HCT116 (cell line): ENCODE measurements around the gene NFS1. TPM values are rescaled to one million over a fixed set of nuclear protein-coding genes. Genes with fewer than 3 reads are reported as not detected.

Experiments
- ATAC-seq: fragments of 200-7000 bp; cut with Tn5 transposase; 2 replicates; pipeline ENCODE4 v1.9.1; 2020; ENCODE audit warnings: mild to moderate bottlenecking, moderate library complexity
- BruUV-seq: library from RNA; stranded (reverse); fragments of 400-500 nt; replicated peaks from 2 replicates; lab custom pipeline; 2021; lab: Mats Ljungman, UMichigan
- CTCF ChIA-PET: fragments of 300-600 bp; sonication (Branson Sonifier 250); formaldehyde crosslinking; loops from one replicate; lab custom pipeline; 2021; ENCODE audit warnings: antibody characterized with exemption; lab: Charles Lee
- POLR2A ChIA-PET: fragments of 300-600, 350-600 bp; sonication (Branson Sonifier 250); formaldehyde crosslinking; loops from one replicate; lab custom pipeline; 2021; ENCODE audit warnings: antibody characterized with exemption; lab: Charles Lee
- RAD21 ChIA-PET, 2 experiments: fragments of 300-600 bp; sonication (Branson Sonifier 250); formaldehyde crosslinking; loops; one replicate each; lab custom pipeline; 2023; ENCODE audit warnings: low total read pairs in 2 of 2; ENCODE audit not compliant: uncharacterized antibody in 2 of 2, unreplicated experiment in 2 of 2, low non-redundant PET in 1 of 2; lab: Charles Lee
- DNase-seq: peaks from one replicate; pipeline ENCODE4 v3.0.0-alpha.2; 2010; ENCODE audit warnings: low read depth, low spot score
- H2AFZ ChIP-seq: fragments of 200-600 bp; shearing (Covaris generic), sonication (generic); 2 replicates; pipeline ENCODE4 v1.6.1; 2017; ENCODE audit warnings: low read depth, mixed run types, mixed read lengths, antibody characterized with exemption, low read length; ENCODE audit not compliant: poor library complexity, severe bottlenecking
- H3K27ac ChIP-seq: 2 replicates; pipeline ENCODE4 v1.5.1; 2012; ENCODE audit warnings: low read depth, low read length
- H3K27me3 ChIP-seq: fragments of 200-600 bp; sonication (generic); 2 replicates; pipeline ENCODE4 v1.6.1; 2016; ENCODE audit warnings: mixed run types, low read length, mixed read lengths; ENCODE audit not compliant: insufficient read depth
- H3K36me3 ChIP-seq, 2 experiments: fragments of 200-500 bp in 1 of 2; fragments of 200-600 bp in 1 of 2; sonication (Bioruptor generic) in 1 of 2; sonication (generic) in 1 of 2; 2 replicates each; pipeline versions ENCODE4 v1.5.1 to v1.6.1; 2014 to 2016; ENCODE audit warnings: low read length in 2 of 2, inconsistent platforms in 1 of 2, mixed read lengths in 1 of 2, mixed run types in 1 of 2; ENCODE audit not compliant: insufficient read depth in 2 of 2, control insufficient read depth in 1 of 2
- H3K4me1 ChIP-seq, 2 experiments: fragments of 200-600 bp in 1 of 2; sonication (generic) in 1 of 2; 2 replicates each; pipeline versions ENCODE4 v1.5.1 to v1.6.1; 2012 to 2017; ENCODE audit warnings: low read length in 2 of 2, inconsistent platforms in 1 of 2, mild to moderate bottlenecking in 1 of 2, mixed read lengths in 1 of 2, mixed run types in 1 of 2, moderate library complexity in 1 of 2; ENCODE audit not compliant: insufficient read depth in 2 of 2, control insufficient read depth in 1 of 2
- H3K4me2 ChIP-seq: fragments of 200-600 bp; sonication (generic); 2 replicates; pipeline ENCODE4 v1.6.1; 2017; ENCODE audit warnings: mixed run types, low read length, mixed read lengths
- H3K4me3 ChIP-seq, 2 experiments: fragments of 200-600 bp in 1 of 2; sonication (generic) in 1 of 2; replicated peaks in 1 of 2; 2 replicates each; pipeline ENCODE4 v1.5.1; 2011 to 2016; ENCODE audit warnings: low read length in 2 of 2, control low read depth in 1 of 2, low read depth in 1 of 2, mild to moderate bottlenecking in 1 of 2, mixed read lengths in 1 of 2, mixed run types in 1 of 2
- H3K79me2 ChIP-seq: fragments of 200-600 bp; sonication (generic); 2 replicates; pipeline ENCODE4 v1.6.1; 2017; ENCODE audit warnings: mild to moderate bottlenecking, mixed run types, low read length, moderate library complexity, mixed read lengths; ENCODE audit not compliant: insufficient read depth
- H3K9ac ChIP-seq: fragments of 200-600 bp; sonication (generic); 2 replicates; pipeline ENCODE4 v1.6.1; 2016; ENCODE audit warnings: low read length, mixed read lengths
- H3K9me2 ChIP-seq: fragments of 200-600 bp; sonication (generic), shearing (Covaris generic); 2 replicates; pipeline ENCODE4 v1.6.1; 2017; ENCODE audit warnings: mixed run types, mild to moderate bottlenecking, moderate library complexity; ENCODE audit not compliant: insufficient read depth
- H3K9me3 ChIP-seq, 2 experiments: fragments of 200-500 bp in 1 of 2; fragments of 200-600 bp in 1 of 2; sonication (Bioruptor generic) in 1 of 2; sonication (generic) in 1 of 2; 2 replicates each; pipeline ENCODE4 v1.6.1; 2014 to 2017; ENCODE audit warnings: low read length in 2 of 2, mixed read lengths in 2 of 2, inconsistent platforms in 1 of 2, low read depth in 1 of 2, mild to moderate bottlenecking in 1 of 2, mixed run types in 1 of 2, moderate library complexity in 1 of 2; ENCODE audit not compliant: control insufficient read depth in 1 of 2, insufficient read depth in 1 of 2
- H4K20me1 ChIP-seq: fragments of 200-600 bp; sonication (generic), shearing (Covaris generic); 2 replicates; pipeline ENCODE4 v1.6.1; 2017; ENCODE audit warnings: mixed run types, mild to moderate bottlenecking, moderate library complexity; ENCODE audit not compliant: insufficient read depth
- CBX3 ChIP-seq: IDR thresholded peaks from 2 replicates; pipeline ENCODE4 v1.6.1; 2012; ENCODE audit warnings: low read depth
- CEBPB ChIP-seq: IDR thresholded peaks from 2 replicates; pipeline ENCODE4 v1.6.1; 2012; ENCODE audit warnings: low read depth
- ELF1 ChIP-seq: IDR thresholded peaks from 2 replicates; pipeline ENCODE4 v1.6.1; 2012; ENCODE audit warnings: low read depth, borderline replicate concordance
- EZH2phosphoT487 ChIP-seq: fragments of 200-600 bp; IDR thresholded peaks from 2 replicates; pipeline ENCODE4 v1.6.1; 2018; ENCODE audit warnings: antibody characterized with exemption, borderline replicate concordance
- FOSL1 ChIP-seq: IDR thresholded peaks from 2 replicates; pipeline ENCODE4 v1.6.1; 2012; ENCODE audit warnings: low read depth
- RAD21 ChIP-seq: IDR thresholded peaks from 2 replicates; pipeline ENCODE4 v1.6.1; 2012; ENCODE audit warnings: low read depth, mild to moderate bottlenecking
- REST ChIP-seq: IDR thresholded peaks from 2 replicates; pipeline ENCODE4 v1.6.1; 2012; ENCODE audit warnings: low read depth
- SIN3A ChIP-seq: IDR thresholded peaks from 2 replicates; pipeline ENCODE4 v1.6.1; 2012; ENCODE audit warnings: low read depth
- SP1 ChIP-seq: IDR thresholded peaks from 2 replicates; pipeline ENCODE4 v1.6.1; 2012; ENCODE audit warnings: low read depth
- SRF ChIP-seq: IDR thresholded peaks from 2 replicates; pipeline ENCODE4 v1.6.1; 2012; ENCODE audit warnings: low read depth
- TCF7L2 ChIP-seq: IDR thresholded peaks from 2 replicates; pipeline ENCODE4 v1.7.0; 2011; ENCODE audit warnings: borderline replicate concordance, inconsistent platforms; ENCODE audit not compliant: insufficient read depth, insufficient read length; ENCODE audit errors: extremely low read depth
- ZFX ChIP-seq: fragments of 450-650 bp; IDR thresholded peaks from 2 replicates; pipeline ENCODE4 v1.6.1; 2017
- intact Hi-C: fragments of 100-400 bp; cut with micrococcal nuclease; formaldehyde crosslinking; loops from 2 replicates; pipeline ENCODE4 v1.10.0; 2022
- total RNA-seq: library from RNA; stranded (reverse); gene quantifications from one replicate; pipeline ENCODE4 v1.2.1, GENCODE V29; 2021; ENCODE audit not compliant: unreplicated experiment
- TF ChIP-seq, protein P1 (sequence below): IDR thresholded peaks from 2 replicates; pipeline ENCODE4 v1.6.1; 2012
- TF ChIP-seq, protein P2 (sequence below): IDR thresholded peaks from 2 replicates; pipeline ENCODE4 v1.6.1; 2011; ENCODE audit warnings: mild to moderate bottlenecking, low read length, moderate library complexity; ENCODE audit not compliant: insufficient replicate concordance; ENCODE audit errors: extremely low read depth

Gene NFS1
- total RNA-seq, 1 experiment from 2014 or later: 33.9 TPM

DNA sequence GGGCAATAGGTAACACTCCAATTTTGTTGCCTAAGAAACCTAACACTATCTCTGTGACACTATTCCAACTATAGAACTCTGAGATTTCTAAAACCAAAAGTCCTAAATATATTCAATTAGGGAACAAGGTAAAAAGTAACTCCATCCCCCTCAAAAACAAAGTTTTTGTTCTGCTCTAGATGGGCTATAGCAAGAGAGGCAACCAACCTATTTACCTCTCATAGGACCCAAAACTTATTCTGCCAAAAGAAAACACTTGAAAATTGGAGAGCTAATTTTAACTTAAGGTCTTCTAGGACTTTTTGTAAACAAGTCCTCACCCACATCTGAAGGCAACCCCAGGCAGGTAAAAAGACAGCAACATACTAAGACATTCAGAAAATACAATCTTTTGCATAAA, 35.2 kb upstream of the NFS1 start:
- TF ChIP-seq ZFX (no peak), RAD21 (no peak), SP1 (no peak), CEBPB (no peak), TCF7L2 (no peak)
- TF ChIP-seq, protein P1, sequence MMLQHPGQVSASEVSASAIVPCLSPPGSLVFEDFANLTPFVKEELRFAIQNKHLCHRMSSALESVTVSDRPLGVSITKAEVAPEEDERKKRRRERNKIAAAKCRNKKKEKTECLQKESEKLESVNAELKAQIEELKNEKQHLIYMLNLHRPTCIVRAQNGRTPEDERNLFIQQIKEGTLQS: no peak
- TF ChIP-seq, protein P2, sequence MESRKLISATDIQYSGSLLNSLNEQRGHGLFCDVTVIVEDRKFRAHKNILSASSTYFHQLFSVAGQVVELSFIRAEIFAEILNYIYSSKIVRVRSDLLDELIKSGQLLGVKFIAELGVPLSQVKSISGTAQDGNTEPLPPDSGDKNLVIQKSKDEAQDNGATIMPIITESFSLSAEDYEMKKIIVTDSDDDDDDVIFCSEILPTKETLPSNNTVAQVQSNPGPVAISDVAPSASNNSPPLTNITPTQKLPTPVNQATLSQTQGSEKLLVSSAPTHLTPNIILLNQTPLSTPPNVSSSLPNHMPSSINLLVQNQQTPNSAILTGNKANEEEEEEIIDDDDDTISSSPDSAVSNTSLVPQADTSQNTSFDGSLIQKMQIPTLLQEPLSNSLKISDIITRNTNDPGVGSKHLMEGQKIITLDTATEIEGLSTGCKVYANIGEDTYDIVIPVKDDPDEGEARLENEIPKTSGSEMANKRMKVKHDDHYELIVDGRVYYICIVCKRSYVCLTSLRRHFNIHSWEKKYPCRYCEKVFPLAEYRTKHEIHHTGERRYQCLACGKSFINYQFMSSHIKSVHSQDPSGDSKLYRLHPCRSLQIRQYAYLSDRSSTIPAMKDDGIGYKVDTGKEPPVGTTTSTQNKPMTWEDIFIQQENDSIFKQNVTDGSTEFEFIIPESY: no peak
- Histone ChIP-seq H3K4me3 (no peak overlapping the region), H3K4me2 (no peak overlapping the region), H3K9me2 (no peaks in the 10 kb centered on the region), H3K36me3 (peaks cover 83 to 91% of the 10 kb centered on the region in 2 experiments), H3K9ac (no peak overlapping the region), H4K20me1 (peaks cover 81% of the 10 kb centered on the region), H2AFZ (no peak overlapping the region), H3K9me3 (no peaks in the 10 kb centered on the region), H3K27ac (no peak overlapping the region), H3K79me2 (peaks cover 100% of the 10 kb centered on the region), H3K27me3 (no peaks in the 10 kb centered on the region), H3K4me1 (0 out of 4 replicates have a peak, but pooled peaks cover 0 to 2% of the 10 kb centered on the region in 2 experiments)
- RAD21 ChIA-PET: no interaction called here
- no TSS peak for BruUV-seq
- intact Hi-C loops: no loop called here
- POLR2A ChIA-PET: interaction anchor here (1.4 to 1.5 kb wide), 2 partner anchors 8 to 9 kb away, joined by 3 read pairs; partner anchors contain the start of gene RBM39
- CTCF ChIA-PET: no interaction called here
- ATAC-seq (no peak), DNase-seq (no peak)

- Histone ChIP-seq H3K4me3 (no peak overlapping the region), H3K79me2 (peaks cover 100% of the 10 kb centered on the region), H4K20me1 (peaks cover 71% of the 10 kb centered on the region), H3K4me1 (no peaks in the 10 kb centered on the region), H2AFZ (no peak overlapping the region), H3K27me3 (no peaks in the 10 kb centered on the region), H3K9ac (no peak overlapping the region), H3K27ac (no peak overlapping the region), H3K9me2 (no peaks in the 10 kb centered on the region), H3K36me3 (peaks cover 85 to 90% of the 10 kb centered on the region in 2 experiments), H3K4me2 (no peak overlapping the region), H3K9me3 (no peaks in the 10 kb centered on the region)
- DNase-seq: no peak
- RAD21 ChIA-PET: no interaction called here
- POLR2A ChIA-PET: no interaction called here
- CTCF ChIA-PET: no interaction called here
- ATAC-seq: no peak
- no TSS peak for BruUV-seq
- intact Hi-C loops: no loop called here
- TF ChIP-seq REST (no peak), CEBPB (no peak), SIN3A (no peak), CBX3 (no peak), ELF1 (no peak), EZH2phosphoT487 (no peak), SRF (no peak), FOSL1 (no peak), TCF7L2 (no peak)
- TF ChIP-seq, protein P1: no peak
These were observed 33.5 kb upstream of the NFS1 start for GRCh38 chr20:35732644-35732982.
